ENCODE results near the gene SNRPD3. TPM values are rescaled to one million over a fixed set of nuclear protein-coding genes. Genes with fewer than 3 reads are reported as not detected.

SNRPD3 gene
- total RNA-seq, 1 donor from 2014 or later, result 103 TPM

- H3K4me3 Mint-ChIP-seq (ENCODE audit: unreplicated experiment), result no peak overlapping the region
- peaks cover 2% of the 10 kb centered on the region for H3K4me1 Mint-ChIP-seq (ENCODE audit: unreplicated experiment)
- DNase-seq (ENCODE audit: low spot score), result no peak
- no peaks in the 10 kb centered on the region for H3K9me3 Mint-ChIP-seq (ENCODE audit: unreplicated experiment)
- no peak overlapping the region for H3K27ac Mint-ChIP-seq (ENCODE audit: unreplicated experiment)
- H3K36me3 Mint-ChIP-seq (ENCODE audit: low read depth, unreplicated experiment), result no peaks in the 10 kb centered on the region
- peaks cover 1% of the 10 kb centered on the region for H3K27me3 Mint-ChIP-seq (ENCODE audit: unreplicated experiment)
- no peak for TF ChIP-seq CTCF (IDR thresholded peaks at IDR 0.05; ENCODE audit: unreplicated experiment)
Measured at GRCh38 chr22:24517446-24517845, 38.4 kb upstream of the SNRPD3 start.

GRCh38 chr22:24518228-24518627 lies 37.6 kb upstream of the SNRPD3 start:
- peaks cover 2% of the 10 kb centered on the region for H3K4me1 Mint-ChIP-seq (ENCODE audit: unreplicated experiment)
- H3K27me3 Mint-ChIP-seq (ENCODE audit: unreplicated experiment), result peaks cover 1% of the 10 kb centered on the region
- H3K9me3 Mint-ChIP-seq (ENCODE audit: unreplicated experiment), result no peaks in the 10 kb centered on the region
- no peak overlapping the region for H3K4me3 Mint-ChIP-seq (ENCODE audit: unreplicated experiment)
- no peak for TF ChIP-seq CTCF (IDR thresholded peaks at IDR 0.05; ENCODE audit: unreplicated experiment)
- no peak for DNase-seq (ENCODE audit: low spot score)
- H3K36me3 Mint-ChIP-seq (ENCODE audit: low read depth, unreplicated experiment), result no peaks in the 10 kb centered on the region
- H3K27ac Mint-ChIP-seq (ENCODE audit: unreplicated experiment), result no peak overlapping the region

GRCh38 chr22:24518771-24519485 lies 36.9 kb upstream of the SNRPD3 start:
- H3K4me1 Mint-ChIP-seq (ENCODE audit: unreplicated experiment), result peaks cover 2% of the 10 kb centered on the region
- peaks cover 1% of the 10 kb centered on the region for H3K27me3 Mint-ChIP-seq (ENCODE audit: unreplicated experiment)
- no peak overlapping the region for H3K27ac Mint-ChIP-seq (ENCODE audit: unreplicated experiment)
- no peak for DNase-seq (ENCODE audit: low spot score)
- TF ChIP-seq CTCF (IDR thresholded peaks at IDR 0.05; ENCODE audit: unreplicated experiment), result no peak
- no peak overlapping the region for H3K4me3 Mint-ChIP-seq (ENCODE audit: unreplicated experiment)
- no peaks in the 10 kb centered on the region for H3K9me3 Mint-ChIP-seq (ENCODE audit: unreplicated experiment)
- H3K36me3 Mint-ChIP-seq (ENCODE audit: low read depth, unreplicated experiment), result no peaks in the 10 kb centered on the region

GRCh38 chr22:24519496-24519895 lies 36.3 kb upstream of the SNRPD3 start:
- peaks cover 1% of the 10 kb centered on the region for H3K27me3 Mint-ChIP-seq (ENCODE audit: unreplicated experiment)
- H3K27ac Mint-ChIP-seq (ENCODE audit: unreplicated experiment), result no peak overlapping the region
- no peaks in the 10 kb centered on the region for H3K9me3 Mint-ChIP-seq (ENCODE audit: unreplicated experiment)
- TF ChIP-seq CTCF (IDR thresholded peaks at IDR 0.05; ENCODE audit: unreplicated experiment), result no peak
- no peak overlapping the region for H3K4me3 Mint-ChIP-seq (ENCODE audit: unreplicated experiment)
- peaks cover 2% of the 10 kb centered on the region for H3K4me1 Mint-ChIP-seq (ENCODE audit: unreplicated experiment)
- no peaks in the 10 kb centered on the region for H3K36me3 Mint-ChIP-seq (ENCODE audit: low read depth, unreplicated experiment)
- no peak for DNase-seq (ENCODE audit: low spot score)

- Mint-ChIP-seq H3K27me3 (ENCODE audit: unreplicated experiment) (peaks cover 2% of the 10 kb centered on the region), H3K4me1 (ENCODE audit: unreplicated experiment) (peaks cover 2% of the 10 kb centered on the region), H3K4me3 (ENCODE audit: unreplicated experiment) (no peak overlapping the region), H3K9me3 (ENCODE audit: unreplicated experiment) (no peaks in the 10 kb centered on the region), H3K36me3 (ENCODE audit: low read depth, unreplicated experiment) (no peaks in the 10 kb centered on the region), H3K27ac (ENCODE audit: unreplicated experiment) (no peak overlapping the region)
- peak; percentile 38 for DNase-seq (ENCODE audit: low spot score)
- TF ChIP-seq CTCF (IDR thresholded peaks at IDR 0.05; ENCODE audit: unreplicated experiment), result no peak
Measured at GRCh38 chr22:24521791-24522245, 34.0 kb upstream of the SNRPD3 start.
